Upper lobe of left lung (tissue), 4 donors: Measurements from ENCODE around the gene CDC42BPA.

Experiments used
- CTCF ChIP-seq, 6 experiments: fragments of 450-650 bp in 4 of 6; fragments of 200-600 bp in 2 of 6; sonication (generic) in 2 of 6; IDR thresholded peaks; one replicate each; pipeline ENCODE4 v1.5.1; 2016 to 2019; ENCODE audit warnings: antibody characterized with exemption in 6 of 6
- EP300 ChIP-seq, 4 donors: sonication (generic); formaldehyde crosslinking; IDR thresholded peaks; one replicate each; pipeline ENCODE4 v1.5.1; 2017; ENCODE audit warnings: antibody characterized with exemption in 4 of 4, control low read depth in 2 of 4
- POLR2A ChIP-seq, 4 donors: fragments of 450-650 bp; IDR thresholded peaks; one replicate each; pipeline ENCODE4 v1.5.1; 2016 to 2017; ENCODE audit warnings: antibody characterized with exemption in 4 of 4, mild to moderate bottlenecking in 2 of 4
- POLR2AphosphoS5 ChIP-seq, 2 donors: sonication (generic); formaldehyde crosslinking; IDR thresholded peaks; one replicate each; pipeline ENCODE4 v1.5.1; 2017; ENCODE audit warnings: antibody characterized with exemption in 2 of 2

GRCh38 chr1:227190321-227190720, 128.0 kb downstream of the CDC42BPA start:
- TF ChIP-seq CTCF (IDR thresholded peaks at IDR 0.05) (no peak), POLR2A (IDR thresholded peaks at IDR 0.05) (no peak), EP300 (IDR thresholded peaks at IDR 0.05) (no peak), POLR2AphosphoS5 (IDR thresholded peaks at IDR 0.05) (no peak)
